Measurements from ENCODE around the gene MINDY1. TPM values are rescaled to one million over a fixed set of nuclear protein-coding genes. Genes with fewer than 3 reads are reported as not detected.

Gene MINDY1
- polyA plus RNA-seq, 1 experiment: 13.0 TPM

DNA sequence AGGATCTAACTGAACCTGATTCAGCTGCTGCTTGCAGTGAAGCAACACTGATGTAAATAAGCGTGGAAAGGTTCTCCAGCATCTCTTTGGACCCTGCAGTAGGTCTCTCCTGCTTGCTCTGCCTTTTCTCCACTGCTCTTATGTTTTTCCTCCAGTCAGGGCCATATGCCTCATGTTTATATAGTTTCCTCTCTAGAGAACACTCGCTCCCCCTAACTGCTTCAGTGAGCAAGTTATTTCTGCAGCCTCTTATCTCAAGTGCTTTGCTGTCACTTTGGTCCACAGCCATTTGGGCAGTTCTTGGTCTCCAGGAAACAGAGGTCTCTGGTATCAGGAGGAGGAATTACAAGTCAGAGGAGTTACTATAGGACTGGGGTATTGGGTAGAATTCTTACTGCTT lies 6.8 kb upstream of the MINDY1 start:
- H3K4me3 ChIP-seq (ENCODE audit: low read depth, low read length): no peak overlapping the region
- TF ChIP-seq, protein P1, sequence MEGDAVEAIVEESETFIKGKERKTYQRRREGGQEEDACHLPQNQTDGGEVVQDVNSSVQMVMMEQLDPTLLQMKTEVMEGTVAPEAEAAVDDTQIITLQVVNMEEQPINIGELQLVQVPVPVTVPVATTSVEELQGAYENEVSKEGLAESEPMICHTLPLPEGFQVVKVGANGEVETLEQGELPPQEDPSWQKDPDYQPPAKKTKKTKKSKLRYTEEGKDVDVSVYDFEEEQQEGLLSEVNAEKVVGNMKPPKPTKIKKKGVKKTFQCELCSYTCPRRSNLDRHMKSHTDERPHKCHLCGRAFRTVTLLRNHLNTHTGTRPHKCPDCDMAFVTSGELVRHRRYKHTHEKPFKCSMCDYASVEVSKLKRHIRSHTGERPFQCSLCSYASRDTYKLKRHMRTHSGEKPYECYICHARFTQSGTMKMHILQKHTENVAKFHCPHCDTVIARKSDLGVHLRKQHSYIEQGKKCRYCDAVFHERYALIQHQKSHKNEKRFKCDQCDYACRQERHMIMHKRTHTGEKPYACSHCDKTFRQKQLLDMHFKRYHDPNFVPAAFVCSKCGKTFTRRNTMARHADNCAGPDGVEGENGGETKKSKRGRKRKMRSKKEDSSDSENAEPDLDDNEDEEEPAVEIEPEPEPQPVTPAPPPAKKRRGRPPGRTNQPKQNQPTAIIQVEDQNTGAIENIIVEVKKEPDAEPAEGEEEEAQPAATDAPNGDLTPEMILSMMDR (IDR thresholded peaks at IDR 0.05; ENCODE audit: insufficient read depth, low read depth, low read length): no peak
- CTCF ChIA-PET: interaction anchor here (0.5 kb wide), 1 partner anchor 11 kb away, joined by 4 read pairs; no protein-coding TSS in a partner anchor
- POLR2A ChIA-PET: no interaction called here
- no peaks in the 10 kb centered on the region; the same call in 1 of the 2 replicates for H3K36me3 ChIP-seq (ENCODE audit: control insufficient read depth, insufficient read depth, low read length)
- H3K27me3 ChIP-seq (ENCODE audit: control insufficient read depth, insufficient read depth, low read length): no peaks in the 10 kb centered on the region
- no peak for DNase-seq (ENCODE audit: low read depth)

DNA sequence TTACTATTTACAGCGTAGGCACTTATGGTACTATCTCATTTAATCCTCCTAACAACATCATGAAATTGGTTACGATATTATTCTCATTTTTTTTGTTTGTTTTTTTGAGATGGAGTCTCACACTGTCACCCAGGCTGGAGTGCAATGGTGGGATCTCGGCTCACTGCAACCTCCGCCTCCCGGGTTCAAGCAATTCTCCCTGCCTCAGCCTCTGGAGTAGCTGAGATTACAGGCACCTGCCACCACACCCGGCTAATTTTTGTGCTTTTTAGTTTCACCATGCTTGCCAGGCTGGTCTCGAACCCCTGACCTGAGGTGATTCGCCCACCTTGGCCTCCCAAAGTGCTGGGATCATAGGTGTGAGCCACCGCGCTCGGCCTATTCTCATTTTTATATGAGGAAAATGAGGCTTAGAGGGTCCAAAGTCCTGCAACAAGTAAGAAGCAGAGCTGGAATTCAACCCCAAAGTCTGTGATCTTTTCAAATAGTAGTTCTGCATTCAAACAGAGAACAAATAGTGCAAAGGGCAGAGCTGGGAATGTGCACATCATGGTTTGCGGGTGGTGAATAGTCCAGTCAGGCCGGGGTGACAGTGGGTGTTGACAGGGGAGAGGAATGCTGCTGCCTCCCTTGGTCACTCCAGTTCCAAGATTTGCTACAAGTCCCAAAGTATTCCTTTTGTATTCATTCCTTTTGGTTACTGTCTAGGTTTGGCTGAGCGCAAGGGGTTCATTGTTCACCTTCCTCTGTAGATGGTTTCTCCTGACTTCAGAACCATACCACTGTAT lies 6.2 kb upstream of the MINDY1 start:
- POLR2A ChIA-PET: no interaction called here
- H3K4me3 ChIP-seq (ENCODE audit: low read depth, low read length): no peak overlapping the region
- TF ChIP-seq, protein P1 (IDR thresholded peaks at IDR 0.05; ENCODE audit: insufficient read depth, low read depth, low read length): no peak
- no peaks in the 10 kb centered on the region for H3K27me3 ChIP-seq (ENCODE audit: control insufficient read depth, insufficient read depth, low read length)
- no peaks in the 10 kb centered on the region for H3K36me3 ChIP-seq (ENCODE audit: control insufficient read depth, insufficient read depth, low read length)
- DNase-seq (ENCODE audit: low read depth): no peak
- CTCF ChIA-PET: interaction anchor here (0.7 to 1.2 kb wide), 2 partner anchors 12 to 19 kb away, joined by 3 read pairs; no protein-coding TSS in a partner anchor

DNA sequence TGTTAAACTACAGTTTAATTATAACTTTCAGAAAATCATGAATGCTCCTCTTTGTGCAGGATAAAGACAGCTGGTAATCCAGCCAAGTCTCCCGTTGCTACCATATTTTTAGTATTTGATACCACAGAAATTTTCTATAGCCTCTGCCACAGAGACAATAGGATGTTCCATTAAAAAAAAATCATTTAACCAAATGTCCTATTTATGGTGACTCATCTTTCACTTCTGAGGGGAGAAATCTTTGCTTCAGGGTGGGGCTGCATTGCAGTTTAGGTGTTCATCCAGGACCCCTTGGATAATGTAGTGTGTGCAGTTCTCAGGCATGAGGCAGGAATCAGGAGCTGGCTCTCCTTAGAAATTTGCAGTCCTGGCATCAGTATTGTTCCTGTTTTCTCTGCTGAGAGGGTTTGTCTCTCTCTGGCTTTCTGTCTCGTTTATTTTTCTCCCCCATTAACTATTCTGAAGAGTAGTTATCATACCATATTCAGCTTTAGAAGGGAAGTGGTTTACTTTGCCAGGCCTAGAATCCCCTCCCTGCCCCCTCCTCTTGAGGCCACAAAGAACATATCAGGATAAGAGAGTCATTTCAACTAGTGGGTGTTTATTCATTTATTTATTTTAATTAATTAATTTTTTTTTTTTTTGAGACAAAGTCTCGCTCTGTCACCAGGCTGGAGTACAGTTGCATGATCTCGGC lies 4.6 kb upstream of the MINDY1 start:
- H3K4me3 ChIP-seq (ENCODE audit: low read depth, low read length): no peak overlapping the region
- CTCF ChIA-PET: interaction anchor here (1.1 to 1.2 kb wide), 2 partner anchors 13 to 17 kb away, joined by 3 to 4 read pairs; no protein-coding TSS in a partner anchor
- H3K27me3 ChIP-seq (ENCODE audit: control insufficient read depth, insufficient read depth, low read length): no peaks in the 10 kb centered on the region
- POLR2A ChIA-PET: no interaction called here
- no peaks in the 10 kb centered on the region for H3K36me3 ChIP-seq (ENCODE audit: control insufficient read depth, insufficient read depth, low read length)
- TF ChIP-seq, protein P1 (IDR thresholded peaks at IDR 0.05; ENCODE audit: insufficient read depth, low read depth, low read length): no peak
- no peak for DNase-seq (ENCODE audit: low read depth)

DNA sequence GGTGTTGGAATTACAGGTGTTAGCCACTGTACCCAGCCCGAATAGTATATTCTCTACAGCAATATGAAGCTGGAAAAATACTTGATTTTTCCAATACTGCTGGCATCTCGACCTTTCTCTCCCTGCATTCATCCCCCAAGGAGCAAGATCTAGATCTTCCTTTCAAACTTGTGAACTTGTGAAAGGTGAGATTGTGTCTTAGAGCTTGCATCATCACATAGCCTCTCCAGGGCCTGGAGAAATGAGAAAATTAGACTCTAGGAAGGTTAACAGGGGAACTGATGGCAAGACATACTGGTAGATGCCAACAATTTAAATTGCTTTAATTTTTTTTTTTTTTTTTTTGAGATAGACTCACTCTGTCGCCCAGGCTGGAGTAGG lies 3.6 kb upstream of the MINDY1 start:
- CTCF ChIA-PET: interaction anchor here (0.9 kb wide), 1 partner anchor 14 kb away, joined by 3 read pairs; no protein-coding TSS in a partner anchor
- no peak for DNase-seq (ENCODE audit: low read depth)
- Histone ChIP-seq H3K27me3 (ENCODE audit: control insufficient read depth, insufficient read depth, low read length) (no peaks in the 10 kb centered on the region), H3K36me3 (ENCODE audit: control insufficient read depth, insufficient read depth, low read length) (no peaks in the 10 kb centered on the region), H3K4me3 (ENCODE audit: low read depth, low read length) (no peak overlapping the region)
- POLR2A ChIA-PET: no interaction called here
- TF ChIP-seq, protein P1 (IDR thresholded peaks at IDR 0.05; ENCODE audit: insufficient read depth, low read depth, low read length): no peak

DNA sequence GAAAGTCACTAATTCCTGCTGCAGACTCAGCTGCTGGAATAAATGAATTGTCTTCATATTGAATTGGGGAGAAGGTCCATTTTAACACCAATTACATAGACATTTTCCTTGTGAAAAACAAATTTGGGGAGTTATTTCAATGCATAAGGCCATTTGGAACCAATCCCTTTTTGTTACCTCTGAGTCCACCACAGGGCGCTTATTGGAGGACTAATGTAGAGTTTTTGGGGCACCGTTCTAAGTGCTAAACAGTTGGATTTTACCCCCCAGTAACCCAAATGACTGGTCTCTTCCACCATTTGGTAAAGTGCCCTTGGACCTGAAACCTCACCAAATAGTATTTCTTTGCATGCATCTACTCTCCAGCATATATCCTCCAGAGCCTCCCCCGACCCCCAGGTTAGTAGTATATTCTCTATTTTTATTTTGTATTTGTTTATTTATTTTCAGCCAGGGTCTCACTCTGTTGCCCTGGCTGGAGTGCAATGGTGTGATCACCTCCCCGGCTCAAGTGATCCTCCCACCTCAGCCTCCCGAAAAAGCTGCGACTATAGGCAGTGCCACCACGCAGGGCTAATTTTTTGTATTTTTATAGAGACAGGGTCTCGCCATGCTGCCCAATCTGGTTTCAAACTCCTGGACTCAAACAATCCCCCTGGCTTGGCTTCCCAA lies 3.1 kb upstream of the MINDY1 start:
- H3K27me3 ChIP-seq (ENCODE audit: control insufficient read depth, insufficient read depth, low read length): no peaks in the 10 kb centered on the region
- TF ChIP-seq, protein P1 (IDR thresholded peaks at IDR 0.05; ENCODE audit: insufficient read depth, low read depth, low read length): no peak
- H3K4me3 ChIP-seq (ENCODE audit: low read depth, low read length): no peak overlapping the region
- no peak for DNase-seq (ENCODE audit: low read depth)
- ChIA-PET POLR2A (interaction anchor here (0.6 kb wide), 1 partner anchor 234 kb away, joined by 14 read pairs; no protein-coding TSS in a partner anchor), CTCF (interaction anchor here (0.6 to 1.6 kb wide), 3 partner anchors 14 to 19 kb away, joined by 3 read pairs; no protein-coding TSS in a partner anchor)
- no peaks in the 10 kb centered on the region for H3K36me3 ChIP-seq (ENCODE audit: control insufficient read depth, insufficient read depth, low read length)
